HFFc6 (cell line): Measurements from ENCODE around the gene FAM177B. TPM values are rescaled to one million over a fixed set of nuclear protein-coding genes. Genes with fewer than 3 reads are reported as not detected.

Source experiments
- DNase-seq: peaks from one replicate; pipeline ENCODE4 v3.0.0-alpha.2; 2018
- H3K27ac Mint-ChIP-seq: 2 replicates; pipeline ENCODE4 v1.8.0; 2020; ENCODE audit warnings: mild to moderate bottlenecking, mixed read lengths
- H3K27me3 Mint-ChIP-seq: 2 replicates; pipeline ENCODE4 v1.8.0; 2021; ENCODE audit warnings: mild to moderate bottlenecking, moderate library complexity, mixed read lengths; ENCODE audit not compliant: insufficient read depth
- H3K36me3 Mint-ChIP-seq: 2 replicates; pipeline ENCODE4 v1.8.0; 2021; ENCODE audit warnings: low read depth, mixed read lengths
- H3K4me1 Mint-ChIP-seq: 2 replicates; pipeline ENCODE4 v1.8.0; 2020; ENCODE audit warnings: low read depth, mixed read lengths
- H3K4me3 Mint-ChIP-seq: 2 replicates; pipeline ENCODE4 v1.8.0; 2020; ENCODE audit warnings: mild to moderate bottlenecking, moderate library complexity, mixed read lengths
- H3K9me3 Mint-ChIP-seq: 2 replicates; pipeline ENCODE4 v1.8.0; 2020; ENCODE audit warnings: mild to moderate bottlenecking, mixed read lengths
- total RNA-seq, 6 experiments: library from RNA; stranded (reverse); fragmentation: NEBNext Ultra II Directional; extraction: Animal tissue kit (Norgen Biotek cat#: 25700); gene quantifications; 2 replicates in 1 of 6; 3 replicates in 5 of 6; pipeline ENCODE4 v1.2.3, GENCODE V29; 2021
- TF ChIP-seq, protein P1 (sequence below): fragments of 200-600 bp; sonication (generic); IDR thresholded peaks from 2 replicates; pipeline ENCODE4 v1.5.0; 2021; ENCODE audit warnings: antibody characterized with exemption, mild to moderate bottlenecking

The FAM177B gene
- total RNA-seq, 6 experiments from 2014 or later = not detected

GRCh38 chr1:222702210-222702609, 34.8 kb upstream of the FAM177B start:
- Mint-ChIP-seq H3K27me3 (no peaks in the 10 kb centered on the region), H3K27ac (no peak overlapping the region), H3K9me3 (no peaks in the 10 kb centered on the region), H3K4me1 (peaks cover 22% of the 10 kb centered on the region), H3K36me3 (peaks cover 39% of the 10 kb centered on the region), H3K4me3 (no peak overlapping the region)
- no peak for DNase-seq
- TF ChIP-seq, protein P1, sequence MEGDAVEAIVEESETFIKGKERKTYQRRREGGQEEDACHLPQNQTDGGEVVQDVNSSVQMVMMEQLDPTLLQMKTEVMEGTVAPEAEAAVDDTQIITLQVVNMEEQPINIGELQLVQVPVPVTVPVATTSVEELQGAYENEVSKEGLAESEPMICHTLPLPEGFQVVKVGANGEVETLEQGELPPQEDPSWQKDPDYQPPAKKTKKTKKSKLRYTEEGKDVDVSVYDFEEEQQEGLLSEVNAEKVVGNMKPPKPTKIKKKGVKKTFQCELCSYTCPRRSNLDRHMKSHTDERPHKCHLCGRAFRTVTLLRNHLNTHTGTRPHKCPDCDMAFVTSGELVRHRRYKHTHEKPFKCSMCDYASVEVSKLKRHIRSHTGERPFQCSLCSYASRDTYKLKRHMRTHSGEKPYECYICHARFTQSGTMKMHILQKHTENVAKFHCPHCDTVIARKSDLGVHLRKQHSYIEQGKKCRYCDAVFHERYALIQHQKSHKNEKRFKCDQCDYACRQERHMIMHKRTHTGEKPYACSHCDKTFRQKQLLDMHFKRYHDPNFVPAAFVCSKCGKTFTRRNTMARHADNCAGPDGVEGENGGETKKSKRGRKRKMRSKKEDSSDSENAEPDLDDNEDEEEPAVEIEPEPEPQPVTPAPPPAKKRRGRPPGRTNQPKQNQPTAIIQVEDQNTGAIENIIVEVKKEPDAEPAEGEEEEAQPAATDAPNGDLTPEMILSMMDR = no peak

DNA sequence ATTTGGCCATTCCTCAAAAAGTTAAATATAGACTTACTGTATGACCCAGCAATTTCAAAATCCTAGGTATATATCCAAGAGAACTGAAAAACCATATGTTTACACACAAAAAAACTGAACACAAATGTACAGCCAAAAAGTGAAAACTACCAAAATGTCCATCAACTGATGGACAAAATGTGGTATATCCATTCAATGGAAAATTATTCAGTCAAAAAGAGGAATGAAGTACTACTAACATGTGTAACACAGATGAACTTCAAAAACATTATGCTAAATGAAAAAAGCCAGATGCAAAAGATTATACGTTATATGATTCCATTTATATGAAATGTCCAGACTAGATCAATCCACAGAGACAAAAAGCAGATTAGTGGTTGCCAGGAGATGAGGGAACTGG, 32.7 kb upstream of the FAM177B start:
- Mint-ChIP-seq H3K9me3 (no peaks in the 10 kb centered on the region), H3K27ac (no peak overlapping the region), H3K4me1 (peaks cover 22% of the 10 kb centered on the region), H3K4me3 (no peak overlapping the region), H3K36me3 (peaks cover 36% of the 10 kb centered on the region), H3K27me3 (no peaks in the 10 kb centered on the region)
- DNase-seq = no peak
- TF ChIP-seq, protein P1 = no peak

GRCh38 chr1:222706815-222707214, 30.2 kb upstream of the FAM177B start:
- H3K9me3 Mint-ChIP-seq = no peaks in the 10 kb centered on the region
- DNase-seq = no peak
- no peak overlapping the region for H3K27ac Mint-ChIP-seq
- H3K36me3 Mint-ChIP-seq = peaks cover 37% of the 10 kb centered on the region
- no peak overlapping the region for H3K4me3 Mint-ChIP-seq
- no peaks in the 10 kb centered on the region; the same call in 1 of the 2 replicates for H3K27me3 Mint-ChIP-seq
- TF ChIP-seq, protein P1 = peak; percentile 47; the same call in 1 of the 2 replicates
- peaks cover 40% of the 10 kb centered on the region for H3K4me1 Mint-ChIP-seq

DNA sequence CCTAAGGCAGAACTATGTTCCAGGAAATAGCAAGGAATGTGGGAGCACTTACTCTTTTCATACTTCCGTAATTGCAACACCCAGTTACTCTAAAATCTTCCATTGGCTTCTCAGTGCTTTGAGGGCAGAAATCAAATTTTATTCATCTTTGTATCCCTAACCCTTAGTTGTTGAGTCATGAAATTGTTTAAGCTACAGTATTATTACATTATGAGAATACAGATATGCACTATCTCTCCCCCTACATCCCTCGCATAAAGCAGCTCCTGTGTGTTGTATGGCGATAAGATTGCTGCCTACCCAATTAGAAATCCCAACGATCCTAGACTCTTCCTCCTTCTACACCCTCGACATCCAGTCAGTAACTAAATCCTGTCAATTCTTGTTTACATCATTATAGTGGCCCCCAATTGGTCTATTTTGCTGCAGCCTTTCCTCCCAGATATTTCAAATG, 27.3 kb upstream of the FAM177B start:
- H3K4me3 Mint-ChIP-seq = peak overlapping the region; percentile 94
- no peaks in the 10 kb centered on the region for H3K9me3 Mint-ChIP-seq
- peaks cover 7% of the 10 kb centered on the region for H3K27me3 Mint-ChIP-seq
- peak; percentile 22 for DNase-seq
- peak overlapping the region; percentile 57; the same call in 1 of the 2 replicates for H3K27ac Mint-ChIP-seq
- TF ChIP-seq, protein P1 = no peak
- peaks cover 46% of the 10 kb centered on the region for H3K4me1 Mint-ChIP-seq
- peaks cover 20% of the 10 kb centered on the region for H3K36me3 Mint-ChIP-seq

DNA sequence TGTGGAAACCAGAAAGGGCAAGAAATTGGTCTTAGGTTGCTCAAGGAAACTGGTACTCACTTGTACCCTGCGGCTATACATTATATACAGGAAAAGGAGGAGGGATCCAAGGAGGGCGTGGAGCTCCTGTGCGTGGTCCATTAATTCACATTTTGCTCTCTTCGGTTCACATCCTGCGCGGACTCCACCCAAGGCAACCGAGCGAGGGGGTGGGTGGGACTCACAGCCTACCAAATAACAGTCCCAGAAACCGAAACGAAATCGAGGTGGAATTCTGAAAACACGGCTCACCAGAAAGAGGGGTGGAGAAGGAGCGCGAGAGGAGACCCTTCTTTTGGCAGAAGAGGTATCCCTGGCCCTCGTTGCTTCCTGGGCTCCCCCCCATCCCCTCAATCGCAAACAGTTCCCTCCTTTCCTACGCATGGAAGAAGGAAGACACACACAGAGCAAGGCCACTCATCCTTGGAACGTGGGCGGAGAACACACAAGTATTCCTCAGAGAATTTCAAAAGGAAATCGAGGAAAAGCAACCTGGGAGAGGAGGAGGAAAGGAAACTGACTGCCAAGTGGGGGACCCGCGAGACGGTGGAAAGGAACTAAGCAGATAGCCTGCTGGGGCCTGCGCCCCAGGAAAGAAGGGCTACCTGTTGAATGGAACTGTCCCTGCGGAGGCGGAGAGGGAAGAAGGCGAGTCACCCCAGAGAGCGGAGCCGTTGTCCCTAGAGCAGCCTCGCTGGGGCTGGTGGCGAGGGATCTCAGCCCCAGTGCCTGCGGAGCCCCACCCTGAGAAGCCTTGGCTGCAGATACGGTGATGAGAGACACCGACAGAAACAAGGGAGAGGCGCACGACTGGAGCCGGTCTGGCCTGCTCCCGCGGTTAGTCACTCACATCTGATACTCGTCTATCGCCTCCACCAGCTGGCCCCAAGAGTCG, 25.4 kb upstream of the FAM177B start:
- Mint-ChIP-seq H3K27ac (peak overlapping the region; percentile 98), H3K4me3 (peak overlapping the region; percentile 94), H3K9me3 (no peaks in the 10 kb centered on the region), H3K4me1 (peaks cover 38% of the 10 kb centered on the region), H3K27me3 (peaks cover 7% of the 10 kb centered on the region), H3K36me3 (peaks cover 10% of the 10 kb centered on the region; the same call in 1 of the 2 replicates)
- DNase-seq = peak; percentile 66
- TF ChIP-seq, protein P1 = no peak
